ENCODE results near the gene POU2F3. TPM values are rescaled to one million over a fixed set of nuclear protein-coding genes. Genes with fewer than 3 reads are reported as not detected.

The POU2F3 gene
- total RNA-seq, 4 donors from 2014 or later = not detected

- DNase-seq = no peak
- no peak for TF ChIP-seq POLR2A (IDR thresholded peaks at IDR 0.05)
- TF ChIP-seq CTCF (IDR thresholded peaks at IDR 0.05 in 4 of 5, conservative IDR thresholded peaks at IDR 0.05 in 1 of 5) = no peak
- no peak for ATAC-seq
- no peak overlapping the region for H3K27ac ChIP-seq
- H3K4me3 ChIP-seq = no peak overlapping the region
- intact Hi-C loops (cut with DNase I; ENCODE audit: low total_unique reads) = no loop called here
- in situ Hi-C loops (cut with MboI; ENCODE audit: low sequenced_read_pairs in 4 of 4) = no loop called here
- H3K36me3 ChIP-seq = no peaks in the 10 kb centered on the region
- H3K9me3 ChIP-seq = no peaks in the 10 kb centered on the region
- H3K27me3 ChIP-seq = no peaks in the 10 kb centered on the region
- H3K4me1 ChIP-seq = peaks cover 30 to 51% of the 10 kb centered on the region in 2 donors
These were observed 117.7 kb downstream of the POU2F3 start for GRCh38 chr11:120357620-120358019.

- ATAC-seq = no peak
- Histone ChIP-seq H3K4me1 (peaks cover 40 to 55% of the 10 kb centered on the region in 2 donors), H3K4me3 (no peak overlapping the region), H3K27me3 (no peaks in the 10 kb centered on the region), H3K9me3 (no peaks in the 10 kb centered on the region), H3K36me3 (no peaks in the 10 kb centered on the region), H3K27ac (no peak overlapping the region)
- in situ Hi-C loops (cut with MboI; ENCODE audit: low sequenced_read_pairs in 4 of 4) (no loop called here), intact Hi-C loops (cut with DNase I; ENCODE audit: low total_unique reads) (no loop called here)
- TF ChIP-seq CTCF (IDR thresholded peaks at IDR 0.05 in 4 of 5, conservative IDR thresholded peaks at IDR 0.05 in 1 of 5) = no peak
- TF ChIP-seq POLR2A (IDR thresholded peaks at IDR 0.05) = no peak
- DNase-seq = no peak
These were observed 118.8 kb downstream of the POU2F3 start for GRCh38 chr11:120358729-120359128.

- Histone ChIP-seq H3K27ac (peak overlapping the region in 3 of 4 donors; percentile 6 to 39 (median 38)), H3K4me1 (peaks cover 38 to 41% of the 10 kb centered on the region in 2 donors), H3K9me3 (no peaks in the 10 kb centered on the region), H3K36me3 (no peaks in the 10 kb centered on the region), H3K27me3 (no peaks in the 10 kb centered on the region), H3K4me3 (no peak overlapping the region)
- TF ChIP-seq CTCF (IDR thresholded peaks at IDR 0.05 in 4 of 5, conservative IDR thresholded peaks at IDR 0.05 in 1 of 5) (no peak), POLR2A (IDR thresholded peaks at IDR 0.05) (no peak)
- ATAC-seq = no peak
- in situ Hi-C loops (cut with MboI; ENCODE audit: low sequenced_read_pairs in 4 of 4) (no loop called here), intact Hi-C loops (cut with DNase I; ENCODE audit: low total_unique reads) (no loop called here)
- DNase-seq = no peak
These were observed 123.5 kb downstream of the POU2F3 start for GRCh38 chr11:120363436-120363835.

GRCh38 chr11:120365512-120365911, 125.6 kb downstream of the POU2F3 start:
- Histone ChIP-seq H3K9me3 (no peaks in the 10 kb centered on the region), H3K4me3 (no peak overlapping the region), H3K27ac (no peak overlapping the region), H3K27me3 (no peaks in the 10 kb centered on the region), H3K4me1 (peaks cover 39 to 40% of the 10 kb centered on the region in 2 donors), H3K36me3 (no peaks in the 10 kb centered on the region)
- no peak for ATAC-seq
- TF ChIP-seq POLR2A (IDR thresholded peaks at IDR 0.05) (no peak), CTCF (IDR thresholded peaks at IDR 0.05 in 4 of 5, conservative IDR thresholded peaks at IDR 0.05 in 1 of 5) (no peak)
- intact Hi-C loops (cut with DNase I; ENCODE audit: low total_unique reads) = no loop called here
- DNase-seq = no peak
- in situ Hi-C loops (cut with MboI; ENCODE audit: low sequenced_read_pairs in 4 of 4) = no loop called here

Other genes starting within 250 kb of the POU2F3 start
- 1 to 10 TPM in 1 of 4 donors, under 1 TPM in 2, not detected in 1; 0.65 to 2.9 (median 0.95) TPM for gene TRIM29, start 102.0 kb upstream of the POU2F3 start, total RNA-seq
- gene OAF, start 29.1 kb upstream of the POU2F3 start, total RNA-seq = 10 to 100 TPM in 3 of 4 donors, 1 to 10 TPM in 1; 8.7 to 17.5 (median 10.1) TPM
- 1 to 10 TPM in 1 of 4 donors, under 1 TPM in 3; 0.27 to 1.0 (median 0.70) TPM for gene TLCD5, start 85.2 kb downstream of the POU2F3 start, total RNA-seq
- 10 to 100 TPM; 52.9 to 77.3 (median 61.4) TPM for gene ARHGEF12, start 96.3 kb downstream of the POU2F3 start, total RNA-seq

Data from gastrocnemius medialis (tissue), 4 donors.